Measurements from ENCODE around the gene GNGT2. TPM values are rescaled to one million over a fixed set of nuclear protein-coding genes. Genes with fewer than 3 reads are reported as not detected.

GNGT2 gene
- total and polyA plus RNA-seq, 2 experiments from 2014 or later: not detected

DNA sequence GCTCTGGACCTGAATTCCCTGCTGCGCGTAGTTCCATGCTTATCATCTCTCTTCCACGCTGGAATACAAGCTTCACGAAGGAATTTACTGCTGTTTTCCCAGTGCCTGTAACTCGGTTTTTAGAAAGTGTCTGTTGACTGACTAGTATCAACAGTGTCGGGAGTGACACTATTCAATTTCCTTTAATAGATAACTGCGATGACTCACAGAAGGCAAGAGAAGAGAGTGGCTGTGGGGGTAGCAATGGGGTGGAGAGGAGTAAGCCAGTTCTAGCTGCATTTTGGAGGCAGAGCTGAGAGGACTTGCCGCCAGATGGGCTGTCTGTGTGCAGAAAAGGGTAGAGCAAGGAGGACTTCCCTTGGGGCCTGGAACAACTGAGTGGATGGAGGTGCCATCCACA is 52.6 kb downstream of the GNGT2 start:
- Histone ChIP-seq H3K4me2 (no peak overlapping the region), H3K4me1 (ENCODE audit: insufficient read depth) (no peaks in the 10 kb centered on the region), H3K36me3 (replicated peaks; ENCODE audit: insufficient read depth, low read depth) (no peaks in the 10 kb centered on the region), H3K9me3 (ENCODE audit: low read depth) (no peaks in the 10 kb centered on the region), H4K20me1 (ENCODE audit: insufficient read depth, poor library complexity, severe bottlenecking) (no peaks in the 10 kb centered on the region), H3K27ac (no peak overlapping the region), H3K4me3 (no peak overlapping the region), H3K9me2 (replicated peaks; ENCODE audit: insufficient read depth) (no peaks in the 10 kb centered on the region), H3K79me2 (no peaks in the 10 kb centered on the region), H3K27me3 (peaks cover 5% of the 10 kb centered on the region), H2AFZ (no peak overlapping the region)
- DNase-seq (ENCODE audit: low spot score): peak; percentile 57
- TF ChIP-seq, protein P1, sequence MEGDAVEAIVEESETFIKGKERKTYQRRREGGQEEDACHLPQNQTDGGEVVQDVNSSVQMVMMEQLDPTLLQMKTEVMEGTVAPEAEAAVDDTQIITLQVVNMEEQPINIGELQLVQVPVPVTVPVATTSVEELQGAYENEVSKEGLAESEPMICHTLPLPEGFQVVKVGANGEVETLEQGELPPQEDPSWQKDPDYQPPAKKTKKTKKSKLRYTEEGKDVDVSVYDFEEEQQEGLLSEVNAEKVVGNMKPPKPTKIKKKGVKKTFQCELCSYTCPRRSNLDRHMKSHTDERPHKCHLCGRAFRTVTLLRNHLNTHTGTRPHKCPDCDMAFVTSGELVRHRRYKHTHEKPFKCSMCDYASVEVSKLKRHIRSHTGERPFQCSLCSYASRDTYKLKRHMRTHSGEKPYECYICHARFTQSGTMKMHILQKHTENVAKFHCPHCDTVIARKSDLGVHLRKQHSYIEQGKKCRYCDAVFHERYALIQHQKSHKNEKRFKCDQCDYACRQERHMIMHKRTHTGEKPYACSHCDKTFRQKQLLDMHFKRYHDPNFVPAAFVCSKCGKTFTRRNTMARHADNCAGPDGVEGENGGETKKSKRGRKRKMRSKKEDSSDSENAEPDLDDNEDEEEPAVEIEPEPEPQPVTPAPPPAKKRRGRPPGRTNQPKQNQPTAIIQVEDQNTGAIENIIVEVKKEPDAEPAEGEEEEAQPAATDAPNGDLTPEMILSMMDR (IDR thresholded peaks at IDR 0.05; ENCODE audit: poor library complexity): no peak
- TF ChIP-seq EZH2 (IDR thresholded peaks at IDR 0.05; ENCODE audit: borderline replicate concordance) (no peak), EZH2phosphoT487 (IDR thresholded peaks at IDR 0.05; ENCODE audit: low read depth, severe bottlenecking, unreplicated experiment) (no peak)
- WGBS (ENCODE audit: low lambda C conversion rate, missing lambda C conversion rate): 33% methylated on average over 8 of the region's 8 CpGs

DNA sequence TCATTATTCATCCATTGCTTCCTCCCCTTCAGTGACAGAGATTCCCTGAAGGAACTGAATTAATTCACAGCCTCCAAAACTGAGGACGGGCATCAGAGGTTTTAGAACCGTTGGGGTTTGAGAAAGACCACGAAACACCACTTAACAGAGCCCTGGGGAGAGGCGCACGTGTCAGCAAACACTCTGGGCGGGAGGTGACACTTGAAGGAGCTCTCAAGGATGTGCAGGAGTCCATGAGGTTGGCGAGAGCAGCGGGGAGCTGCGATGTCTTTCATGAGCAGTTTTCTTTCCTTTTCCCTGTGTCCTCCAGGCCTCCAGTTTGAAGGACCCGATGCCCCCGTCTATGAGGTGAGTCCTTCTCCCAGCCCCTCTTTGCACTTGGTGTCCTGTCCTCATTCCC is 54.1 kb downstream of the GNGT2 start:
- no peak for DNase-seq (ENCODE audit: low spot score)
- Histone ChIP-seq H3K4me1 (ENCODE audit: insufficient read depth) (no peaks in the 10 kb centered on the region), H3K4me2 (no peak overlapping the region), H3K79me2 (no peaks in the 10 kb centered on the region), H3K9me2 (replicated peaks; ENCODE audit: insufficient read depth) (no peaks in the 10 kb centered on the region), H3K27ac (no peak overlapping the region), H3K4me3 (no peak overlapping the region), H3K9me3 (ENCODE audit: low read depth) (no peaks in the 10 kb centered on the region), H2AFZ (no peak overlapping the region), H3K36me3 (replicated peaks; ENCODE audit: insufficient read depth, low read depth) (no peaks in the 10 kb centered on the region), H4K20me1 (ENCODE audit: insufficient read depth, poor library complexity, severe bottlenecking) (no peaks in the 10 kb centered on the region), H3K27me3 (peaks cover 5% of the 10 kb centered on the region)
- TF ChIP-seq EZH2 (IDR thresholded peaks at IDR 0.05; ENCODE audit: borderline replicate concordance): no peak
- no peak for TF ChIP-seq EZH2phosphoT487 (IDR thresholded peaks at IDR 0.05; ENCODE audit: low read depth, severe bottlenecking, unreplicated experiment)
- 82% methylated on average over 11 of the region's 11 CpGs for WGBS (ENCODE audit: low lambda C conversion rate, missing lambda C conversion rate)

Other genes starting within 250 kb of the GNGT2 start
- not detected in 2 replicates for gene GIP, start 242.0 kb downstream of the GNGT2 start, total RNA-seq
- 2.3 TPM in 2 replicates for gene GIP, start 242.0 kb downstream of the GNGT2 start, polyA plus RNA-seq
- gene IGF2BP1, start 213.2 kb downstream of the GNGT2 start, total RNA-seq: 42.9 and 50.0 TPM in 2 replicates
- 37.0 and 40.7 TPM in 2 replicates for gene IGF2BP1, start 213.2 kb downstream of the GNGT2 start, polyA plus RNA-seq
- gene B4GALNT2, start 77.8 kb downstream of the GNGT2 start, total RNA-seq: 1.3 and 2.2 TPM in 2 replicates
- gene B4GALNT2, start 77.8 kb downstream of the GNGT2 start, polyA plus RNA-seq: 0.40 and 0.88 TPM in 2 replicates
- 0.13 and 0.52 TPM in 2 replicates for gene ABI3, start 133 bp upstream of the GNGT2 start, total RNA-seq
- 0.29 and 0.43 TPM in 2 replicates for gene ABI3, start 133 bp upstream of the GNGT2 start, polyA plus RNA-seq
- gene PHOSPHO1, start 20.2 kb upstream of the GNGT2 start, total RNA-seq: not detected in 2 replicates
- gene PHOSPHO1, start 20.2 kb upstream of the GNGT2 start, polyA plus RNA-seq: 0.54 TPM in 1 of 2 replicates, not detected in the other
- 46.2 and 55.6 TPM in 2 replicates for gene ZNF652, start 151.7 kb upstream of the GNGT2 start, total RNA-seq
- gene ZNF652, start 151.7 kb upstream of the GNGT2 start, polyA plus RNA-seq: 18.5 and 23.0 TPM in 2 replicates
- 114 and 141 TPM in 2 replicates for gene PHB1, start 204.3 kb upstream of the GNGT2 start, total RNA-seq
- gene PHB1, start 204.3 kb upstream of the GNGT2 start, polyA plus RNA-seq: 168 and 171 TPM in 2 replicates